ENCODE results near the gene OTOR. TPM values are rescaled to one million over a fixed set of nuclear protein-coding genes. Genes with fewer than 3 reads are reported as not detected.

OTOR gene
- total and polyA plus RNA-seq, 2 of the 8 experiments (the other 6 are each of a cell fraction or from before 2014, with no cell fraction given), result not detected

GRCh38 chr20:16714242-16714641, 33.9 kb upstream of the OTOR start (continued):
- TF ChIP-seq CHD7 (IDR thresholded peaks at IDR 0.05; ENCODE audit: insufficient replicate concordance, low read length), result no peak
- no peak for TF ChIP-seq RFX5 (IDR thresholded peaks at IDR 0.05; ENCODE audit: borderline replicate concordance, low read depth, low read length)
- TF ChIP-seq KDM1A (IDR thresholded peaks at IDR 0.05; ENCODE audit: borderline replicate concordance, low read length), result no peak
- TF ChIP-seq CHD2 (IDR thresholded peaks at IDR 0.05; ENCODE audit: low read length), result no peak
- no peak for TF ChIP-seq POU5F1 (IDR thresholded peaks at IDR 0.05; ENCODE audit: low read depth, low read length)
- TF ChIP-seq TAF7 (optimal IDR thresholded peaks at IDR 0.05; ENCODE audit: borderline replicate concordance, low read depth, low read length), result no peak

All from H1 (cell line).